ENCODE data around the gene FILIP1L. TPM values are rescaled to one million over a fixed set of nuclear protein-coding genes. Genes with fewer than 3 reads are reported as not detected.

Gene FILIP1L
- total and polyA plus RNA-seq, 2 donors (not counting 1 experiment from before 2014, with no cell fraction given) = 0.32 to 0.48 TPM

DNA sequence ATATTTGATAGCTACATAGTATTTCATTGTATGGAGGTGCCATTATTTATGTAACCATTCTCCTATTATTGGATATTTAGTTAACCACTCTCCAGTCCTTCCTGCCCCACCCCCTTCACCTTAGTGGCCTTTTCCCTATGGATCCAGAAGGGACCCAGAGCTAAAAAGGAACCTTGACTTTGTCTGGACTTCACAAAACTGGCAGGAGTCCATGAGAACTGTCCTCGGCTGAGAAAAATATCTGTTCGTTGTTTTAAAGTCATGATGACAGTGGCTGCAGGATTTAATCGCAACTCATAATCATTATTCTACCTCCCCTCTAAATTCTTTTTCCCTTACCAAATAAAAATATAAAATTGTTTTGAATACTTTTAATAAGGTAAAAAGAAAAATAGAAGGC is 166.9 kb downstream of the FILIP1L start:
- no peaks in the 10 kb centered on the region for H3K4me1 ChIP-seq (ENCODE audit: control insufficient read depth in 2 of 2, insufficient read depth in 2 of 2, low read length in 2 of 2)
- no peak overlapping the region for H3K27ac ChIP-seq (ENCODE audit: low read length in 2 of 2)
- no peak overlapping the region for H3K27ac Mint-ChIP-seq
- H4K20me1 ChIP-seq (ENCODE audit: control insufficient read depth, insufficient read depth, low read length, poor library complexity, severe bottlenecking) = no peaks in the 10 kb centered on the region
- H3K4me3 ChIP-seq (ENCODE audit: control extremely low read depth in 1 of 5, extremely low read depth in 1 of 5, insufficient read depth in 1 of 5, low read depth in 2 of 5, low read length in 4 of 5) = no peak overlapping the region
- H3K4me3 Mint-ChIP-seq = no peak overlapping the region
- H3K36me3 ChIP-seq (replicated peaks in 1 of 2; ENCODE audit: control extremely low read depth in 1 of 2, control insufficient read depth in 1 of 2, extremely low read depth in 1 of 2, insufficient read depth in 2 of 2, low read length in 1 of 2) = no peaks in the 10 kb centered on the region
- no peaks in the 10 kb centered on the region for H3K9me3 Mint-ChIP-seq (ENCODE audit: insufficient read depth)
- no peak overlapping the region for H3K9ac ChIP-seq (ENCODE audit: low read length)
- POLR2A ChIA-PET = no interaction called here
- CTCF ChIA-PET = interaction anchor here (0.7 kb wide), 1 partner anchor 91 kb away, joined by 3 read pairs; no protein-coding TSS in a partner anchor
- DNase-seq (no peak), ATAC-seq (ENCODE audit: low read depth) (no peak)
- no peaks in the 10 kb centered on the region for H3K27me3 ChIP-seq (replicated peaks in 1 of 4; ENCODE audit: control extremely low read depth in 1 of 4, control insufficient read depth in 3 of 4, insufficient read depth in 4 of 4, low read length in 3 of 4)
- intact Hi-C loops (cut with micrococcal nuclease) = no loop called here
- no peaks in the 10 kb centered on the region for H3K79me2 ChIP-seq (ENCODE audit: control insufficient read depth, insufficient read depth, low read length)
- TF ChIP-seq EZH2 (IDR thresholded peaks at IDR 0.05; ENCODE audit: borderline replicate concordance, insufficient read depth, low read depth, low read length, poor library complexity, severe bottlenecking) = no peak
- TF ChIP-seq, protein P1, sequence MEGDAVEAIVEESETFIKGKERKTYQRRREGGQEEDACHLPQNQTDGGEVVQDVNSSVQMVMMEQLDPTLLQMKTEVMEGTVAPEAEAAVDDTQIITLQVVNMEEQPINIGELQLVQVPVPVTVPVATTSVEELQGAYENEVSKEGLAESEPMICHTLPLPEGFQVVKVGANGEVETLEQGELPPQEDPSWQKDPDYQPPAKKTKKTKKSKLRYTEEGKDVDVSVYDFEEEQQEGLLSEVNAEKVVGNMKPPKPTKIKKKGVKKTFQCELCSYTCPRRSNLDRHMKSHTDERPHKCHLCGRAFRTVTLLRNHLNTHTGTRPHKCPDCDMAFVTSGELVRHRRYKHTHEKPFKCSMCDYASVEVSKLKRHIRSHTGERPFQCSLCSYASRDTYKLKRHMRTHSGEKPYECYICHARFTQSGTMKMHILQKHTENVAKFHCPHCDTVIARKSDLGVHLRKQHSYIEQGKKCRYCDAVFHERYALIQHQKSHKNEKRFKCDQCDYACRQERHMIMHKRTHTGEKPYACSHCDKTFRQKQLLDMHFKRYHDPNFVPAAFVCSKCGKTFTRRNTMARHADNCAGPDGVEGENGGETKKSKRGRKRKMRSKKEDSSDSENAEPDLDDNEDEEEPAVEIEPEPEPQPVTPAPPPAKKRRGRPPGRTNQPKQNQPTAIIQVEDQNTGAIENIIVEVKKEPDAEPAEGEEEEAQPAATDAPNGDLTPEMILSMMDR (IDR thresholded peaks at IDR 0.05) = no peak
- H3K27me3 Mint-ChIP-seq = no peaks in the 10 kb centered on the region
- no peak overlapping the region for H2AFZ ChIP-seq (ENCODE audit: insufficient read depth, low read depth, low read length, poor library complexity, severe bottlenecking)
- WGBS (ENCODE audit: insufficient coverage) = no CpG with 5 or more reads among the region's 3 CpGs
- peaks cover 6% of the 10 kb centered on the region for H3K4me1 Mint-ChIP-seq
- H3K4me2 ChIP-seq (replicated peaks; ENCODE audit: low read depth, low read length, poor library complexity, severe bottlenecking) = no peak overlapping the region
- H3K9me3 ChIP-seq (ENCODE audit: control extremely low read depth in 1 of 3, control insufficient read depth in 2 of 3, insufficient read depth in 1 of 3, low read length in 2 of 3) = no peaks in the 10 kb centered on the region

DNA sequence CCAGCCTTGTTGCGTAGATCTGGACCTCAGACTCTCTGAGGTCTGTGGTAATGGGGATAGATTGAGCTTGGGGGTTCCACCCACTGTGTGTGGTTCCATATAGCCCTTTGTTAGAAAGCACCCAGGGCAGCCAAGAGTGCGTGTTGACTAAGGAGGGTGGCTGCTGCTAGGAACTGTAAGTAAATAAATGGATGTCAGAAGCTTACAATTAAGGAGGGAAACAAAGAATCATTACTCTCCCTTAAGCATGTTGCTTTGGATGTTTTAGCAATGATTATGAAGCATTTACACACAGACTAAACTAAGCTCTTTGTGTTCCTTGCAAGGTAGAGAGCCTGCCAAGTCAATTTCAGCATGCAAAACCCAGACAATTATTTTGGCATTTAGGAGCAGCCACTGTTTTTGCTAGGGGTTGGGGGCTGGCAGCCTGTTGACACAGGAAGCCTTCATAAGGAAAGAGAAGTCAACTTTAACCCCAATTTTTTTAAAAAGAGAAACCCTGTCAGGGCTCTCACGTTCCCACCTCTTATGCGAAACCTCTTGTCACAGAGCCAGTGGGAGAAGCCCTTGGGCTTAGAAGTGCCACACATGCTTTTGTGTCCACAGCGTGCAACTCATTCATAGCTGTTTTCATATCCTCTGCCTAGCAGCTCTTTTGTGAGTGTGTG is 168.8 kb downstream of the FILIP1L start:
- Histone ChIP-seq H3K79me2 (ENCODE audit: control insufficient read depth, insufficient read depth, low read length) (no peaks in the 10 kb centered on the region), H3K27ac (ENCODE audit: low read length in 2 of 2) (no peak overlapping the region), H3K9me3 (ENCODE audit: control extremely low read depth in 1 of 3, control insufficient read depth in 2 of 3, insufficient read depth in 1 of 3, low read length in 2 of 3) (no peaks in the 10 kb centered on the region), H3K27me3 (replicated peaks in 1 of 4; ENCODE audit: control extremely low read depth in 1 of 4, control insufficient read depth in 3 of 4, insufficient read depth in 4 of 4, low read length in 3 of 4) (no peaks in the 10 kb centered on the region), H4K20me1 (ENCODE audit: control insufficient read depth, insufficient read depth, low read length, poor library complexity, severe bottlenecking) (no peaks in the 10 kb centered on the region), H3K9ac (ENCODE audit: low read length) (no peak overlapping the region), H2AFZ (ENCODE audit: insufficient read depth, low read depth, low read length, poor library complexity, severe bottlenecking) (no peak overlapping the region), H3K4me2 (replicated peaks; ENCODE audit: low read depth, low read length, poor library complexity, severe bottlenecking) (no peak overlapping the region), H3K4me1 (ENCODE audit: control insufficient read depth in 2 of 2, insufficient read depth in 2 of 2, low read length in 2 of 2) (no peaks in the 10 kb centered on the region), H3K36me3 (replicated peaks in 1 of 2; ENCODE audit: control extremely low read depth in 1 of 2, control insufficient read depth in 1 of 2, extremely low read depth in 1 of 2, insufficient read depth in 2 of 2, low read length in 1 of 2) (no peaks in the 10 kb centered on the region), H3K4me3 (ENCODE audit: control extremely low read depth in 1 of 5, extremely low read depth in 1 of 5, insufficient read depth in 1 of 5, low read depth in 2 of 5, low read length in 4 of 5) (no peak overlapping the region)
- ChIA-PET POLR2A (no interaction called here), CTCF (no interaction called here)
- Mint-ChIP-seq H3K9me3 (ENCODE audit: insufficient read depth) (no peaks in the 10 kb centered on the region), H3K27ac (no peak overlapping the region), H3K27me3 (no peaks in the 10 kb centered on the region), H3K4me1 (peaks cover 4% of the 10 kb centered on the region), H3K4me3 (no peak overlapping the region)
- no peak for TF ChIP-seq EZH2 (IDR thresholded peaks at IDR 0.05; ENCODE audit: borderline replicate concordance, insufficient read depth, low read depth, low read length, poor library complexity, severe bottlenecking)
- TF ChIP-seq, protein P1 (IDR thresholded peaks at IDR 0.05) = no peak
- DNase-seq (no peak), ATAC-seq (ENCODE audit: low read depth) (no peak)
- intact Hi-C loops (cut with micrococcal nuclease) = no loop called here
- 92% methylated on average over 2 of the region's 5 CpGs for WGBS (ENCODE audit: insufficient coverage)

All from B cell (primary cell).